GM19351 (cell line): Measurements from ENCODE around the gene NPIPA1.
"Not testable (repeated sequence)": the region's sequence is repeated elsewhere in the genome, so short reads cannot be mapped to it uniquely, and the experiment has no call there.

Experiments
- ATAC-seq: cut with Tn5 transposase; IDR thresholded peaks from one replicate; pipeline ENCODE4 v1.9.1; 2021; ENCODE audit warnings: mild to moderate bottlenecking, moderate library complexity; ENCODE audit not compliant: unreplicated experiment

Gene NPIPA1

GRCh38 chr16:14929176-14929575, 8.1 kb upstream of the NPIPA1 start:
- not testable (repeated sequence) for ATAC-seq

- ATAC-seq, result not testable (repeated sequence)
Measured at GRCh38 chr16:14930246-14930645, 7.0 kb upstream of the NPIPA1 start.

GRCh38 chr16:14930971-14931370, 6.3 kb upstream of the NPIPA1 start:
- not testable (repeated sequence) for ATAC-seq

GRCh38 chr16:14932581-14933375, 4.5 kb upstream of the NPIPA1 start:
- ATAC-seq, result not testable (repeated sequence)

GRCh38 chr16:14937994-14938393, 751 bp downstream of the NPIPA1 start:
- not testable (repeated sequence) for ATAC-seq

GRCh38 chr16:14942686-14943085, 5.4 kb downstream of the NPIPA1 start:
- not testable (repeated sequence) for ATAC-seq

- ATAC-seq, result no peak
Measured at GRCh38 chr16:14955546-14956231, 18.4 kb downstream of the NPIPA1 start.

GRCh38 chr16:14957576-14958322, 20.5 kb downstream of the NPIPA1 start:
- no peak for ATAC-seq

GRCh38 chr16:14958323-14958600, 21.0 kb downstream of the NPIPA1 start:
- no peak for ATAC-seq

GRCh38 chr16:14958970-14959369, 21.7 kb downstream of the NPIPA1 start:
- no peak for ATAC-seq

GRCh38 chr16:14961405-14962186, 24.4 kb downstream of the NPIPA1 start:
- no peak for ATAC-seq

- ATAC-seq, result no peak
Measured at GRCh38 chr16:14963281-14964173, 26.3 kb downstream of the NPIPA1 start.

- no peak for ATAC-seq
Measured at GRCh38 chr16:14965328-14965727, 28.1 kb downstream of the NPIPA1 start.

- not testable (repeated sequence) for ATAC-seq
Measured at GRCh38 chr16:14969795-14970194, 32.6 kb downstream of the NPIPA1 start.

- ATAC-seq, result not testable (repeated sequence)
Measured at GRCh38 chr16:14971621-14972228, 34.5 kb downstream of the NPIPA1 start.

GRCh38 chr16:14973785-14974322, 36.6 kb downstream of the NPIPA1 start:
- not testable (repeated sequence) for ATAC-seq

GRCh38 chr16:14974331-14974655, 37.0 kb downstream of the NPIPA1 start:
- not testable (repeated sequence) for ATAC-seq

GRCh38 chr16:14974656-14975417, 37.6 kb downstream of the NPIPA1 start, which contains the start of gene PDXDC1:
TSS of gene PDXDC1 (plus strand) at chr16:14975026. CDS start at chr16:14975200, 174 bp downstream.
- ATAC-seq, result peak; percentile 91
